Lung (tissue), 12 donors: Measurements from ENCODE around the gene HNRNPC. TPM values are rescaled to one million over a fixed set of nuclear protein-coding genes. Genes with fewer than 3 reads are reported as not detected.

Experiments
- ATAC-seq: fragments of 200-7000 bp; cut with Tn5 transposase; one replicate; pipeline ENCODE4 v1.9.1; 2020; ENCODE audit warnings: moderate number of reproducible peaks; ENCODE audit not compliant: insufficient read depth, low FRiP score
- DNase-seq, 3 donors: peaks; one replicate each; pipeline ENCODE4 v3.0.0-alpha.2; 2013 to 2017
- H3K27ac ChIP-seq, 2 donors: one replicate each; pipeline ENCODE4 v1.5.1; 2013; ENCODE audit warnings: mild to moderate bottlenecking in 2 of 2, moderate library complexity in 2 of 2, control low read depth in 1 of 2, inconsistent platforms in 1 of 2, low read depth in 1 of 2, low read length in 1 of 2
- H3K27me3 ChIP-seq, 3 donors: one replicate each; pipeline ENCODE4 v1.5.1; 2013; ENCODE audit warnings: low read length in 2 of 3; ENCODE audit not compliant: control insufficient read depth in 3 of 3, insufficient read depth in 3 of 3
- H3K36me3 ChIP-seq, 4 donors: one replicate each; pipeline ENCODE4 v1.5.1; 2013; ENCODE audit warnings: low read length in 4 of 4, mild to moderate bottlenecking in 1 of 4, moderate library complexity in 1 of 4; ENCODE audit not compliant: control insufficient read depth in 4 of 4, insufficient read depth in 4 of 4
- H3K4me1 ChIP-seq, 5 donors: one replicate each; pipeline ENCODE4 v1.5.1; 2013; ENCODE audit warnings: low read length in 5 of 5, mild to moderate bottlenecking in 2 of 5, moderate library complexity in 1 of 5; ENCODE audit not compliant: control insufficient read depth in 5 of 5, insufficient read depth in 5 of 5
- H3K4me3 ChIP-seq: one replicate; pipeline ENCODE4 v1.5.1; 2013; ENCODE audit warnings: mild to moderate bottlenecking, control low read depth, moderate library complexity
- H3K9ac ChIP-seq, 2 donors: one replicate each; pipeline ENCODE4 v1.5.1; 2013; ENCODE audit warnings: low read length in 2 of 2, control low read depth in 1 of 2; ENCODE audit not compliant: insufficient read depth in 1 of 2
- H3K9me3 ChIP-seq, 4 donors: one replicate each; pipeline ENCODE4 v1.5.1; 2013; ENCODE audit warnings: low read length in 3 of 4, mild to moderate bottlenecking in 1 of 4, moderate library complexity in 1 of 4; ENCODE audit not compliant: control insufficient read depth in 4 of 4, insufficient read depth in 3 of 4
- CTCF ChIP-seq: IDR thresholded peaks from 2 replicates; pipeline ENCODE4 v1.5.1; 2012; ENCODE audit warnings: mild to moderate bottlenecking; ENCODE audit errors: control extremely low read depth, extremely low read depth
- WGBS, 2 donors: extraction: QIAGEN DNeasy Blood & Tissue Kit; methylation state at CpG; one replicate each; pipeline ENCODE4 v1.1.7; 2013; 5-methylcytosine and 5-hydroxymethylcytosine counted together
- polyA plus RNA-seq, 2 donors: library from polyadenylated mRNA; stranded (reverse); fragments of 200-250 nt; gene quantifications; one replicate each; pipeline ENCODE4 v1.2.1, GENCODE V29; 2013
- total RNA-seq, 2 donors: library from RNA; depleted of rRNA in 1 of 2; stranded (reverse); fragments of >200 nt in 1 of 2; gene quantifications; one replicate each; pipeline ENCODE4 v1.2.1, GENCODE V29; 2014 to 2021
- donor health status: control.
- donor health status: control.
- donor health status: Bipolar disorder and iron deficiency.
- donor health status: healthy.
- donor health status: DM: yes; HTN: yes; CAD: no.

HNRNPC gene
- total and polyA plus RNA-seq, 4 donors, result 302 to 589 (median 542) TPM

DNA sequence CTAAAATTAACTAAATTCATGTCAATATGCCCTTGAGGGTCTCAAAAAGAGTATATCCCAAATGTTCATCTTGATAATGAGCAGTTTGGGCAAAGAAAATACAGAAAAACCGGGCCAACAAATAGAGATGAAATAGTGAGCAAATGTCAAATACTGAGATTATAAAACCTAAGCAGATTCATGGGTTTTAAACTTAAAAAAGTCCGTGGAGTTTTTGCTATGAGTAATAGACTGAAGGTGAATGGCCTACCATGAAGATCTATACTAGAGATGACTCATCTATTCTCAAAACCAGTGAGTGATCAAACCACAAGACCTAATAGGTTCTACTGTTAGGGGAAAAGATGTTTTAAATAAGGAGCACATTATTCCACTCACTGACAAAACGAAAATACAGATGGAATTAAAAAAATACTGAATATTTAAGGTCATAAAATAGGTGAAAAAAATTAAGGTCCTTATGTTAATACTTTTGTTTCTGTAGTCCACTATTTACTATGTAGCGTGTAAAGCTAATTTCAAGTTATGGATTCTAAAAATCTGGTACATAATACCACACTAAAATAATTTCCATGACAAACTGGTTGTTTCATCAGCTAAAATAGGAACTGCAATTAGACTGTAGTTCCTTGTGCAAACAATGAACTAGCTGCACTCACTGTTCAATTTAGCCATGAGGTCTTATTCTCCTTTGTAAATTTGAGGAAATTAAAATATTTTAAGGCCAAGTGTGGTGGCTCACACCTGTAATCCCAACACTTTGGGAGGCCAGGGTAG lies 5.0 kb downstream of the HNRNPC start:
- Histone ChIP-seq H3K4me1 (peaks cover 10 to 38% (median 24%) of the 10 kb centered on the region in 5 donors), H3K4me3 (no peak overlapping the region), H3K9ac (no peak overlapping the region), H3K27ac (peak overlapping the region in 1 of 2 donors; percentile 57), H3K27me3 (no peaks in the 10 kb centered on the region), H3K9me3 (no peaks in the 10 kb centered on the region), H3K36me3 (peaks cover 13 to 52% (median 30%) of the 10 kb centered on the region in 4 donors)
- DNase-seq (no peak), ATAC-seq (peak; percentile 44)
- WGBS, 2 donors, result 38 to 48% methylated on average over 4 of the region's 4 CpGs
- TF ChIP-seq CTCF, result no peak

- ATAC-seq (no peak), DNase-seq (peak in 2 of 3 donors; percentile 48 to 61)
- Histone ChIP-seq H3K9ac (no peak overlapping the region), H3K4me3 (no peak overlapping the region), H3K9me3 (no peaks in the 10 kb centered on the region), H3K36me3 (peaks cover 13 to 59% (median 31%) of the 10 kb centered on the region in 4 donors), H3K27me3 (no peaks in the 10 kb centered on the region), H3K4me1 (peaks cover 10 to 38% (median 26%) of the 10 kb centered on the region in 5 donors), H3K27ac (no peak overlapping the region)
- no peak for TF ChIP-seq CTCF
- 18 to 23% methylated on average over 5 of the region's 5 CpGs for WGBS, 2 donors
These were observed 5.8 kb downstream of the HNRNPC start for GRCh38 chr14:21263284-21264024.

GRCh38 chr14:21262410-21262809 lies 6.8 kb downstream of the HNRNPC start:
- TF ChIP-seq CTCF, result no peak
- Histone ChIP-seq H3K4me3 (no peak overlapping the region), H3K4me1 (peaks cover 12 to 39% (median 26%) of the 10 kb centered on the region in 5 donors), H3K36me3 (peaks cover 14 to 56% (median 32%) of the 10 kb centered on the region in 4 donors), H3K9me3 (no peaks in the 10 kb centered on the region), H3K27ac (no peak overlapping the region), H3K9ac (no peak overlapping the region), H3K27me3 (no peaks in the 10 kb centered on the region)
- DNase-seq (no peak), ATAC-seq (no peak)
- 55 to 69% methylated on average over 3 of the region's 3 CpGs for WGBS, 2 donors
